ENCODE data around the gene NELL1.

- TF ChIP-seq CTCF (IDR thresholded peaks at IDR 0.05; ENCODE audit: borderline replicate concordance, extremely low read depth, low read length, poor library complexity, severe bottlenecking) (no peak), EZH2 (IDR thresholded peaks at IDR 0.05; ENCODE audit: borderline replicate concordance, low read depth, low read length, severe bottlenecking) (no peak)
Observed at GRCh38 chr11:20926799-20927540, 257.6 kb downstream of the NELL1 start.
